ENCODE results near the gene ISCA1. TPM values are rescaled to one million over a fixed set of nuclear protein-coding genes. Genes with fewer than 3 reads are reported as not detected.
"Not testable (repeated sequence)": the region's sequence is repeated elsewhere in the genome, so short reads cannot be mapped to it uniquely, and the experiment has no call there.

The ISCA1 gene
- total and polyA plus RNA-seq, 8 donors, result 24.1 to 47.0 (median 39.5) TPM

DNA sequence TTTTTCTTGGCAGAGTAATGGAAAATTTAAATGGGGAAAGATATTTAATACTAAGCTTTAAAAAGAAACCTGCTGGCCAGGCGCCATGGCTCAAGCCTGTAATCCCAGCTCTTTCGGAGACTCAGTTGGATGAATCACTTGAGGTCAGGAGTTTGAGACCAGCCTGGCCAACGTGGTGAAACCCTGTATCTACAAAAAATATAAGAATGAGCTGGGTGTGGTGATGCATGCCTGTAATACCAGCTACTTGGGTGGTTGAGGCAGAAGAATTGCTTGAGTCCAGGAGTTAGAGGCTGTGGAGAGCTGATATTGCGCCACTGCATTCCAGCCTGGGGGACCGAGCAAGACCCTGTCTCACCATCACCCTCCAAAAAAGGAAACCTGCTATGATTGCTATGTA, 39.0 kb upstream of the ISCA1 start:
- ATAC-seq (peak; percentile 18), DNase-seq (no peak)
- intact Hi-C loops (cut with DNase I), result no loop called here
- Histone ChIP-seq H3K36me3 (peaks cover 9 to 100% of the 10 kb centered on the region in 2 donors), H3K9me3 (no peaks in the 10 kb centered on the region), H3K27me3 (no peaks in the 10 kb centered on the region), H3K4me3 (no peak overlapping the region), H3K27ac (no peak overlapping the region), H3K4me1 (no peaks in the 10 kb centered on the region)
- TF ChIP-seq, protein P1, sequence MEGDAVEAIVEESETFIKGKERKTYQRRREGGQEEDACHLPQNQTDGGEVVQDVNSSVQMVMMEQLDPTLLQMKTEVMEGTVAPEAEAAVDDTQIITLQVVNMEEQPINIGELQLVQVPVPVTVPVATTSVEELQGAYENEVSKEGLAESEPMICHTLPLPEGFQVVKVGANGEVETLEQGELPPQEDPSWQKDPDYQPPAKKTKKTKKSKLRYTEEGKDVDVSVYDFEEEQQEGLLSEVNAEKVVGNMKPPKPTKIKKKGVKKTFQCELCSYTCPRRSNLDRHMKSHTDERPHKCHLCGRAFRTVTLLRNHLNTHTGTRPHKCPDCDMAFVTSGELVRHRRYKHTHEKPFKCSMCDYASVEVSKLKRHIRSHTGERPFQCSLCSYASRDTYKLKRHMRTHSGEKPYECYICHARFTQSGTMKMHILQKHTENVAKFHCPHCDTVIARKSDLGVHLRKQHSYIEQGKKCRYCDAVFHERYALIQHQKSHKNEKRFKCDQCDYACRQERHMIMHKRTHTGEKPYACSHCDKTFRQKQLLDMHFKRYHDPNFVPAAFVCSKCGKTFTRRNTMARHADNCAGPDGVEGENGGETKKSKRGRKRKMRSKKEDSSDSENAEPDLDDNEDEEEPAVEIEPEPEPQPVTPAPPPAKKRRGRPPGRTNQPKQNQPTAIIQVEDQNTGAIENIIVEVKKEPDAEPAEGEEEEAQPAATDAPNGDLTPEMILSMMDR (IDR thresholded peaks at IDR 0.05), result no peak

DNA sequence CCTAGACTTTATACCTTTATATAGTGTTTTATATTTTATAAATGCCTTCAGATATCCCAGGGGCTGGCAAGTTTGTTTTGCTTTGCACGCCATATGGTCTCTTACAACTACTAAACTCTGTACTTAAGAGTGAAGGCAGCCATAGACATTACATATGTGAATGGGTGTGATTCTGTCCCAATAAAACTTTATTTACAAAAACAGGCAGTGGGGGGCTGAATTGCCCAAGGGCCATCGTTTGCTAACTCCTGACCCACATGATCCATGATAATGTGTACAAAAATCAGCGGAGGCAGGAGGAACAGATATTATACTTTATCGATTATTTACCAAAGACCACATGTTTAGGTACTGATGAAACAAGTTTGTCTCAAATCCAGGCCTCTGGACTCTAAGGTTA, 35.8 kb upstream of the ISCA1 start:
- DNase-seq (no peak), ATAC-seq (no peak)
- no peak overlapping the region for H3K4me3 ChIP-seq
- H3K27me3 ChIP-seq, result no peaks in the 10 kb centered on the region
- intact Hi-C loops (cut with DNase I), result no loop called here
- TF ChIP-seq, protein P1 (IDR thresholded peaks at IDR 0.05), result no peak
- no peak overlapping the region for H3K27ac ChIP-seq
- H3K36me3 ChIP-seq, result peaks cover 7 to 100% of the 10 kb centered on the region in 2 donors
- no peaks in the 10 kb centered on the region for H3K4me1 ChIP-seq
- no peaks in the 10 kb centered on the region for H3K9me3 ChIP-seq

DNA sequence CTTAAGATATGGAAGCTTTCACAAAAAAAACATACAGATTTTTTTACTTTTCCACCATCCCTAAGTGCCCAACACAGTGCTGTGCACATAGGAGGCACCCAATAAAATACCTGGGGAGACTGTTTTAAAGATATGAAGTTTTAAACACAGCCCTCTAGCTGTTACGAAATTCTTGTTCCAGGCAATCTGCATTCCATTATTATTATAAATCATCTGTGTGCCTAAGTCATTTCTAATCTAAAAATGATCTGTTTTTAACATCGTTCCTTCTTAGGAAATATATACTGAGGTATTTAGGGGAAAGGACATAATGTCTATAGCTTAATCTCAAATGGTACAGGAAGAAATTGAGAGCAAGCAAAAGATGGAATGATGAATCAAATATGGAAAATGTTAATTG, 32.7 kb upstream of the ISCA1 start:
- Histone ChIP-seq H3K4me1 (no peaks in the 10 kb centered on the region), H3K36me3 (peaks cover 7 to 96% of the 10 kb centered on the region in 2 donors), H3K27ac (no peak overlapping the region), H3K9me3 (no peaks in the 10 kb centered on the region), H3K27me3 (no peaks in the 10 kb centered on the region), H3K4me3 (no peak overlapping the region)
- ATAC-seq (no peak), DNase-seq (no peak)
- TF ChIP-seq, protein P1 (IDR thresholded peaks at IDR 0.05), result no peak
- intact Hi-C loops (cut with DNase I), result no loop called here

DNA sequence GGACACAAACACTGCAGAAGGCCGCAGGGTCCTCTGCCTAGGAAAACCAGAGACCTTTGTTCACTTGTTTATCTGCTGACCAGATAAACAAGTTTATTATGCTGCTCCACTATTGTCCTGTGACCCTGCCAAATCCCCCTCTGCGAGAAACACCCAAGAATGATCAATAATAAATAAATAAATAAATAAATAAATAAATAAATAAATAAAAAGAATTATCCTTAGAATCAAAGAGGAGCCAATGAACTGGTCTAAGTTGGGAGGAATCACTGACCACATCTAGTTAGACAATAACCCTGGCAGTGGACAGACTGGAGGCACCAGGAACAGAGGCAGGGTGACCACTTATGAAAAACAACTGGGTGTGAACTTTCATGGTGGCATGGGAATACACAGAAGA, 30.6 kb upstream of the ISCA1 start:
- H3K4me3 ChIP-seq; H3K27me3 ChIP-seq; H3K4me1 ChIP-seq; H3K9me3 ChIP-seq; intact Hi-C loops (cut with DNase I); H3K27ac ChIP-seq; ATAC-seq; DNase-seq: not testable (repeated sequence)
- peaks cover 2 to 96% of the 10 kb centered on the region in 2 donors for H3K36me3 ChIP-seq

DNA sequence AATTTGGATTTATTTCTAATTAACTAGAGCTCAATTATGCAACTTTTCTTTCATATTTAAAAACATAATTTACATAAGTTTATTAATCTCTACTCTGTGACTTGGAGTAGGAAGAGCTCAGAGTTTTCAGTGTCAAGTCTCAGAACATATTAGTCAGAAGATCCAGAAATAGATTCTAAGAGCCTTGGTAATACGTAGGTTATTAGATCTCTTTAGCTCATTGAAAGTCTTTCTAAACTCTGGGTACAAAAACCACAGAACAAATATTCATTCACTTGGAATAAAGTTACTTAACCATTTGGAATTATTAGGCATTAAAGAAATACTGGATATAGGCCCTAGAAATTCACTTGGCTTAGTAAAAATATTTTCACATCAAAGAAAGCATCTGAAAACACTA, 26.3 kb upstream of the ISCA1 start:
- Histone ChIP-seq H3K4me3 (no peak overlapping the region), H3K9me3 (no peaks in the 10 kb centered on the region), H3K27me3 (no peaks in the 10 kb centered on the region), H3K27ac (no peak overlapping the region), H3K4me1 (no peaks in the 10 kb centered on the region), H3K36me3 (peaks cover 0 to 96% of the 10 kb centered on the region in 2 donors)
- DNase-seq (no peak), ATAC-seq (no peak)
- TF ChIP-seq, protein P1 (IDR thresholded peaks at IDR 0.05), result no peak
- intact Hi-C loops (cut with DNase I), result no loop called here

- Histone ChIP-seq H3K9me3 (no peaks in the 10 kb centered on the region), H3K36me3 (peaks cover 0 to 100% of the 10 kb centered on the region in 2 donors), H3K4me1 (no peaks in the 10 kb centered on the region), H3K4me3 (no peak overlapping the region), H3K27ac (no peak overlapping the region), H3K27me3 (no peaks in the 10 kb centered on the region)
- intact Hi-C loops (cut with DNase I), result no loop called here
- TF ChIP-seq, protein P1 (IDR thresholded peaks at IDR 0.05), result no peak
- DNase-seq, result no peak
- no peak for ATAC-seq
These were observed 21.9 kb upstream of the ISCA1 start for GRCh38 chr9:86304236-86304730.
